Measurements from ENCODE around the gene PCP4.

PCP4 gene

DNA sequence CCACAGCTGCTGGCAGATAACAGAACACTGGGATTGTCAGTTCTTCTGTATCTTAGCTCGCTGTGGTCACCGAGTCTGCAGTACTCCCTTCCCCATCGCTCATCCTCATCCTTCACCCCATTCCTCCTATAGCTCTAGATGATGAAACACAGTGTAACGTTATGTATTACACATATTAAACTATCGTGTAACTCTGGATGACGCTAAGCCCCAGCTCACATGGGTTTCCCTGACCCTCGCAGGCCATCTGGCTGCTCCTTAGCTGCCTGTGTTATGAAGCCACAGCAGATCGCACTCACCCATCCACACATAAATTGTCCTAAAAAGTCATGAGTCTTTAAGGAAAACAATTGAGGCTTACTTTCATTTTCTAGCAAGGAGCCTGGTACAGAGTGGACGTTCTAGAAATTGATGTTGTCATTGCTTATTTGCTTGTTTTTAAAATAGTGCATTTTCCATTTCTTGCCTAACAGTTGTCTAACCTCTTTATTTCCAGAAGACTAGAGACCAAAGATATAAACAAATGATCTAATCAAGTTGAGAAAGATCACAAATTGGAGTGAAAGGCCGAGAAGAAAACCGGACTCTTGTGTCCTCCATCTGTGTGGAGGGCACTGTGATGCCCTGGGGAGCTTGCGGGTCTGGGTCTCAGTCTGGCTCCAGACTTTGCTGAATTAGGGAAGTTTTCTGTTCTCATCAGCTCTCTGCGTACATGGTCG is 24.3 kb upstream of the PCP4 start:
- no peak overlapping the region for H3K27ac ChIP-seq
- no peak for DNase-seq (ENCODE audit: low spot score)
- TF ChIP-seq, protein P1, sequence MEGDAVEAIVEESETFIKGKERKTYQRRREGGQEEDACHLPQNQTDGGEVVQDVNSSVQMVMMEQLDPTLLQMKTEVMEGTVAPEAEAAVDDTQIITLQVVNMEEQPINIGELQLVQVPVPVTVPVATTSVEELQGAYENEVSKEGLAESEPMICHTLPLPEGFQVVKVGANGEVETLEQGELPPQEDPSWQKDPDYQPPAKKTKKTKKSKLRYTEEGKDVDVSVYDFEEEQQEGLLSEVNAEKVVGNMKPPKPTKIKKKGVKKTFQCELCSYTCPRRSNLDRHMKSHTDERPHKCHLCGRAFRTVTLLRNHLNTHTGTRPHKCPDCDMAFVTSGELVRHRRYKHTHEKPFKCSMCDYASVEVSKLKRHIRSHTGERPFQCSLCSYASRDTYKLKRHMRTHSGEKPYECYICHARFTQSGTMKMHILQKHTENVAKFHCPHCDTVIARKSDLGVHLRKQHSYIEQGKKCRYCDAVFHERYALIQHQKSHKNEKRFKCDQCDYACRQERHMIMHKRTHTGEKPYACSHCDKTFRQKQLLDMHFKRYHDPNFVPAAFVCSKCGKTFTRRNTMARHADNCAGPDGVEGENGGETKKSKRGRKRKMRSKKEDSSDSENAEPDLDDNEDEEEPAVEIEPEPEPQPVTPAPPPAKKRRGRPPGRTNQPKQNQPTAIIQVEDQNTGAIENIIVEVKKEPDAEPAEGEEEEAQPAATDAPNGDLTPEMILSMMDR (IDR thresholded peaks at IDR 0.05): no peak
- H3K4me3 ChIP-seq: no peak overlapping the region

- TF ChIP-seq, protein P1 (IDR thresholded peaks at IDR 0.05): no peak
- no peak for DNase-seq (ENCODE audit: low spot score)
- no peak overlapping the region for H3K27ac ChIP-seq
- no peak overlapping the region for H3K4me3 ChIP-seq
Measured at GRCh38 chr21:39843483-39843882, 23.8 kb upstream of the PCP4 start.

DNA sequence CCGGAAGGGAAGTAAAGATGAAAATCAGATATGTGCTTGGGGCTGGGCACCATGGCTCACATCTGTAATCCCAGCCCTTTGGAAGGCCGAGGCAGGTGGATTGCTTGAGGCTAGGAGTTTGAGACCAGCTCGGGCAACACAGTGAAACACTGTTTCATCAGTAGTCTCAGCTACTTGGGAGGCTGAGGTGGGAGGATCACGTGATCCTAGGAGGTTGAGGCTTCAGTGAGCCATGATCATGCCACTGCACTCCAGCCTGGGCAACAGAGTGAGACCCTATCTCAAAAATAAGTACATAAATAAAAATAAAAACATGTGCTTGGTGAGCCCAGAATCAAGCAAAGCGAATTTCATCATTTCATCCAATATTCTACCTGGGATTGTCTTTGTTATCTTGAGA is 23.3 kb upstream of the PCP4 start:
- Histone ChIP-seq H3K4me3 (no peak overlapping the region), H3K27ac (no peak overlapping the region)
- no peak for DNase-seq (ENCODE audit: low spot score)
- TF ChIP-seq, protein P1 (IDR thresholded peaks at IDR 0.05): no peak

GRCh38 chr21:39845571-39846130 is 21.6 kb upstream of the PCP4 start:
- H3K27ac ChIP-seq: no peak overlapping the region
- TF ChIP-seq, protein P1 (IDR thresholded peaks at IDR 0.05): no peak
- H3K4me3 ChIP-seq: no peak overlapping the region
- no peak for DNase-seq (ENCODE audit: low spot score)

DNA sequence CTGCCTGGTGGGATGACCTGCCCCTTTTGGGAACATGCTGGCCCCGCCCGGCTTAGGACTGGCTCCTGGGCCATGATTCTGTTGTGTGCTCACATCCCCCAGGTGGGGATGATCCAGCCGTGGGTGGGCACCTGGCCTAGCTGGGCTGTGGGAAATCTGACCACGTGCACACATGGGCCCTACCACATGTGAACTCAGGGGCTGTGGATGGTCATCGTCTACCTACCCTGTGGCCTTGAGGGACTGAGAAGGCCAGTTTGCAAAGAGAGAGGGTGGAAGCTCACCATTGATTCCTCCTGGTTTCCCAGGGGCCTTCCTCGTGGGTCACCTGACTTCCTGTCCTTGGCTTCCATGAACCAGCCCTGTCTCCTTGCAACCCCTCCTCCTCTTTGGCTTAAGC is 19.4 kb upstream of the PCP4 start:
- TF ChIP-seq, protein P1 (IDR thresholded peaks at IDR 0.05): no peak
- DNase-seq (ENCODE audit: low spot score): no peak
- Histone ChIP-seq H3K4me3 (no peak overlapping the region), H3K27ac (no peak overlapping the region)

DNA sequence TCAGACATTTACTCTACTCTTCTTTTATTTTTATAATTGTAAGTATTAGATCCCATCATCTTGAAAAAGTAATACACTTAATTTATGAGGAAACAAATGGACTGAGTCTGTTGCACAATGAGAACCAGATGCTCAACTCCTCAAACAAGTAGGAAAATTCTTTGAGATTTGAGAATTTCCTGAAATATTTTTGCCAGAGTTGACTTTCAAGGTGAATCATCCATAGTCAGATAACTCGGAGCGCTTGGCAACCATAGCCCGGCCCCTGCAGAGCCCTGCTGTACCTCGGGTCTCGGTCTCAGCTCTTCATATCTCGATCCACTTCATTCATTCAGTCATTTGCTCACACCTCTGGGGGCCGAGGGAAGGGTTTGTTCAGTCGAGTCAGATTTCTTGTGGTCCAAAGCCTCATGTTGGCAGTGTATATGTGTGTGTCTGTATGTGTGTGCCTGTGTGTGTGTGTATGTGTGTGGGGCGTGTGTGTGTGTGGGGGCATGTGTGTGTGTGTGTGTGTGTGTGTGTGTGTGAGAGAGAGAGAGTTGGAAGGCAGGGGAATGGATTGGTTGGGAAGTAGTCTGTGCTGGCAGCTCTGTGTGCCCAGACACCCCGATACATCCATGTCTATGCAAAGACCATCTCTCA is 18.1 kb upstream of the PCP4 start:
- TF ChIP-seq, protein P1 (IDR thresholded peaks at IDR 0.05): no peak
- DNase-seq (ENCODE audit: low spot score): no peak
- no peak overlapping the region for H3K4me3 ChIP-seq
- no peak overlapping the region for H3K27ac ChIP-seq

GRCh38 chr21:39850333-39850732 is 16.9 kb upstream of the PCP4 start:
- TF ChIP-seq, protein P1 (IDR thresholded peaks at IDR 0.05): no peak

More at GRCh38 chr21:39850333-39850732, 16.9 kb upstream of the PCP4 start:
- Histone ChIP-seq H3K4me3 (no peak overlapping the region), H3K27ac (no peak overlapping the region)
- no peak for DNase-seq (ENCODE audit: low spot score)

All from coronary artery (tissue), 2 donors.